Trophoblast cell (in vitro differentiated cells and primary cell): Measurements from ENCODE around the gene ATAT1.
"Not testable (repeated sequence)": the region's sequence is repeated elsewhere in the genome, so short reads cannot be mapped to it uniquely, and the experiment has no call there.

Experiments
- DNase-seq, 2 donors: peaks; one replicate each; pipeline ENCODE4 v3.0.0-alpha.2; 2016
- H2AFZ ChIP-seq: 2 replicates; pipeline ENCODE4 v1.6.1; 2013; ENCODE audit warnings: low read length, moderate library complexity, mild to moderate bottlenecking; ENCODE audit not compliant: insufficient read depth, poor library complexity
- H2AK5ac ChIP-seq: 2 replicates; pipeline ENCODE4 v1.6.1; 2013; ENCODE audit warnings: mild to moderate bottlenecking, low read length
- H2BK120ac ChIP-seq: 2 replicates; pipeline ENCODE4 v1.6.1; 2013; ENCODE audit warnings: low read length, mild to moderate bottlenecking, moderate library complexity; ENCODE audit not compliant: insufficient read depth, poor library complexity
- H2BK12ac ChIP-seq: 2 replicates; pipeline ENCODE4 v1.6.1; 2013; ENCODE audit warnings: mild to moderate bottlenecking, low read length, moderate library complexity
- H2BK5ac ChIP-seq: 2 replicates; pipeline ENCODE4 v1.6.1; 2013; ENCODE audit warnings: low read length, low read depth, moderate library complexity, mild to moderate bottlenecking; ENCODE audit not compliant: poor library complexity
- H3K14ac ChIP-seq: 2 replicates; pipeline ENCODE4 v1.6.1; 2013; ENCODE audit warnings: mild to moderate bottlenecking, low read length
- H3K18ac ChIP-seq: 2 replicates; pipeline ENCODE4 v1.6.1; 2013; ENCODE audit warnings: mild to moderate bottlenecking, low read length
- H3K23ac ChIP-seq: 2 replicates; pipeline ENCODE4 v1.6.1; 2013; ENCODE audit warnings: low read length
- H3K27ac ChIP-seq: 2 replicates; pipeline ENCODE4 v1.5.1; 2013; ENCODE audit warnings: low read depth, mild to moderate bottlenecking, inconsistent platforms, low read length, moderate library complexity
- H3K27me3 ChIP-seq: 2 replicates; pipeline ENCODE4 v1.6.1; 2013; ENCODE audit warnings: inconsistent platforms, mild to moderate bottlenecking, low read length, moderate library complexity; ENCODE audit not compliant: insufficient read depth
- H3K36me3 ChIP-seq, 2 experiments: 1 replicate in 1 of 2; 2 replicates in 1 of 2; pipeline ENCODE4 v1.6.1; 2013; ENCODE audit warnings: low read length in 2 of 2, mild to moderate bottlenecking in 2 of 2, moderate library complexity in 1 of 2; ENCODE audit not compliant: insufficient read depth in 2 of 2, control insufficient read depth in 1 of 2
- H3K4ac ChIP-seq: 2 replicates; pipeline ENCODE4 v1.6.1; 2013; ENCODE audit warnings: low read depth, mild to moderate bottlenecking, low read length, moderate library complexity
- H3K4me1 ChIP-seq, 2 experiments: 1 replicate in 1 of 2; 2 replicates in 1 of 2; pipeline ENCODE4 v1.6.1; 2013; ENCODE audit warnings: low read length in 2 of 2, mild to moderate bottlenecking in 2 of 2, moderate library complexity in 1 of 2; ENCODE audit not compliant: insufficient read depth in 2 of 2, control insufficient read depth in 1 of 2
- H3K4me2 ChIP-seq: 2 replicates; pipeline ENCODE4 v1.6.1; 2013; ENCODE audit warnings: inconsistent platforms, mild to moderate bottlenecking, low read length, moderate library complexity
- H3K4me3 ChIP-seq: 2 replicates; pipeline ENCODE4 v1.5.1; 2013; ENCODE audit warnings: mild to moderate bottlenecking, low read depth, low read length, inconsistent platforms
- H3K79me1 ChIP-seq: one replicate; pipeline ENCODE4 v1.6.1; 2013; ENCODE audit warnings: low read length
- H3K79me2 ChIP-seq: 2 replicates; pipeline ENCODE4 v1.6.1; 2013; ENCODE audit warnings: low read length, mild to moderate bottlenecking; ENCODE audit not compliant: control insufficient read depth, insufficient read depth, poor library complexity
- H3K9ac ChIP-seq: 2 replicates; pipeline ENCODE4 v1.6.1; 2013; ENCODE audit warnings: mild to moderate bottlenecking, low read length
- H3K9me3 ChIP-seq: 2 replicates; pipeline ENCODE4 v1.6.1; 2013; ENCODE audit warnings: low read depth, mild to moderate bottlenecking, control low read depth, inconsistent platforms, low read length; ENCODE audit not compliant: insufficient read depth
- H4K12ac ChIP-seq: 2 replicates; pipeline ENCODE4 v1.6.1; 2013; ENCODE audit warnings: low read depth, mild to moderate bottlenecking, low read length, moderate library complexity
- H4K8ac ChIP-seq: 2 replicates; pipeline ENCODE4 v1.6.1; 2013; ENCODE audit warnings: low read depth, mild to moderate bottlenecking, low read length, moderate library complexity
- H4K91ac ChIP-seq: one replicate; pipeline ENCODE4 v1.6.1; 2013; ENCODE audit warnings: low read depth, mild to moderate bottlenecking, low read length, moderate library complexity
- WGBS: extraction: QIAGEN DNeasy Blood & Tissue Kit; methylation state at CpG from one replicate; pipeline ENCODE4 v1.1.7; 2013; ENCODE audit warnings: missing lambda C conversion rate; ENCODE audit not compliant: insufficient read length, insufficient coverage; ENCODE audit errors: extremely low coverage; 5-methylcytosine and 5-hydroxymethylcytosine counted together

Gene ATAT1

GRCh38 chr6:30666300-30666699 is 39.6 kb downstream of the ATAT1 start:
- H3K9ac ChIP-seq, H3K27me3 ChIP-seq, H2BK12ac ChIP-seq, H3K4me3 ChIP-seq, H4K12ac ChIP-seq, H3K79me2 ChIP-seq, H3K27ac ChIP-seq, H2AFZ ChIP-seq, H4K8ac ChIP-seq, H3K4me1 ChIP-seq, H3K79me1 ChIP-seq, H3K9me3 ChIP-seq, H2BK120ac ChIP-seq, H3K14ac ChIP-seq, H3K4me2 ChIP-seq, H3K4ac ChIP-seq, H3K23ac ChIP-seq, H2AK5ac ChIP-seq, H4K91ac ChIP-seq, H2BK5ac ChIP-seq, H3K18ac ChIP-seq, DNase-seq: not testable (repeated sequence)
- peaks cover 42 to 60% of the 10 kb centered on the region in 2 experiments for H3K36me3 ChIP-seq
- WGBS: no CpG with 5 or more reads among the region's 2 CpGs

GRCh38 chr6:30670760-30671527 is 44.3 kb downstream of the ATAT1 start:
- H3K18ac ChIP-seq: no peak overlapping the region
- H3K79me1 ChIP-seq: peaks cover 5% of the 10 kb centered on the region
- no peak overlapping the region for H3K23ac ChIP-seq
- no peak overlapping the region for H3K27ac ChIP-seq
- peaks cover 13 to 21% of the 10 kb centered on the region in 2 experiments for H3K36me3 ChIP-seq
- H2BK5ac ChIP-seq: no peak overlapping the region
- no peak overlapping the region for H4K91ac ChIP-seq
- H2BK12ac ChIP-seq: no peak overlapping the region
- no peak overlapping the region for H3K9ac ChIP-seq
- H4K12ac ChIP-seq: no peak overlapping the region
- H3K4ac ChIP-seq: no peak overlapping the region
- H3K9me3 ChIP-seq: peaks cover 2% of the 10 kb centered on the region
- no peaks in the 10 kb centered on the region for H3K4me1 ChIP-seq
- WGBS: no CpG with 5 or more reads among the region's 27 CpGs
- H3K14ac ChIP-seq: no peak overlapping the region
- no peak for DNase-seq
- no peak overlapping the region for H4K8ac ChIP-seq
- H3K27me3 ChIP-seq: no peaks in the 10 kb centered on the region
- H2AFZ ChIP-seq: no peak overlapping the region
- no peak overlapping the region for H3K4me2 ChIP-seq
- no peak overlapping the region for H2AK5ac ChIP-seq
- peaks cover 7% of the 10 kb centered on the region for H3K79me2 ChIP-seq
- H2BK120ac ChIP-seq: no peak overlapping the region
- H3K4me3 ChIP-seq: no peak overlapping the region

- Histone ChIP-seq H4K12ac (peak within 1 kb of the TSS; percentile 36), H3K23ac (no peak within 1 kb of the TSS)
These were observed 46.0 kb downstream of the ATAT1 start, which contains the start of gene DHX16 for GRCh38 chr6:30672445-30673253. TSS of gene DHX16 (minus strand) at chr6:30673006. CDS start at chr6:30672841, 165 bp downstream.

GRCh38 chr6:30676660-30677285 is 50.1 kb downstream of the ATAT1 start:
- Histone ChIP-seq H3K27me3 (no peaks in the 10 kb centered on the region), H2BK5ac (no peak overlapping the region), H3K79me1 (peaks cover 5% of the 10 kb centered on the region), H3K36me3 (peaks cover 24 to 39% of the 10 kb centered on the region in 2 experiments), H2AK5ac (no peak overlapping the region), H3K27ac (no peak overlapping the region), H2BK120ac (no peak overlapping the region), H3K18ac (no peak overlapping the region), H4K91ac (no peak overlapping the region), H3K9me3 (peaks cover 2% of the 10 kb centered on the region), H2BK12ac (no peak overlapping the region), H4K12ac (no peak overlapping the region), H3K23ac (no peak overlapping the region), H2AFZ (no peak overlapping the region), H3K79me2 (peaks cover 9% of the 10 kb centered on the region), H4K8ac (no peak overlapping the region), H3K4me2 (no peak overlapping the region), H3K4me3 (no peak overlapping the region), H3K4ac (no peak overlapping the region), H3K9ac (no peak overlapping the region), H3K4me1 (peaks cover 2 to 4% of the 10 kb centered on the region in 2 experiments), H3K14ac (no peak overlapping the region)
- no CpG with 5 or more reads among the region's 10 CpGs for WGBS
- DNase-seq: no peak

More at GRCh38 chr6:30672445-30673253, 46.0 kb downstream of the ATAT1 start, which contains the start of gene DHX16:
- Histone ChIP-seq H3K14ac (peak within 1 kb of the TSS; percentile 23), H3K79me1 (peaks cover 5% of the 10 kb centered on the region), H4K8ac (peak within 1 kb of the TSS; percentile 64), H3K4me1 (no peaks in the 10 kb centered on the region), H2BK5ac (no peak within 1 kb of the TSS), H4K91ac (peak within 1 kb of the TSS; percentile 28), H3K79me2 (peaks cover 7% of the 10 kb centered on the region), H3K9ac (peak within 1 kb of the TSS; percentile 100), H3K4me2 (peak within 1 kb of the TSS; percentile 96), H2AK5ac (peak within 1 kb of the TSS; percentile 75), H3K27ac (peak within 1 kb of the TSS; percentile 31), H2BK120ac (peak within 1 kb of the TSS; percentile 4), H2BK12ac (peak within 1 kb of the TSS; percentile 16), H3K4ac (peak within 1 kb of the TSS; percentile 14), H3K9me3 (peaks cover 2% of the 10 kb centered on the region), H2AFZ (peak within 1 kb of the TSS; percentile 41), H3K4me3 (peak within 1 kb of the TSS; percentile 100), H3K36me3 (peaks cover 24 to 36% of the 10 kb centered on the region in 2 experiments), H3K27me3 (no peaks in the 10 kb centered on the region), H3K18ac (peak within 1 kb of the TSS; percentile 24)
- no CpG with 5 or more reads among the region's 57 CpGs for WGBS
- peak; percentile 95 to 100 for DNase-seq
